ENCODE results near the gene CD36. TPM values are rescaled to one million over a fixed set of nuclear protein-coding genes. Genes with fewer than 3 reads are reported as not detected.
A peak's percentile ranks its signal among the peaks of the same experiment; 100 is the strongest.

CD36 gene
- total and polyA plus RNA-seq, 10 of the 15 experiments (the other 5 are each of a cell fraction or from before 2014, with no cell fraction given): 0.20 to 283 (median 172) TPM

DNA sequence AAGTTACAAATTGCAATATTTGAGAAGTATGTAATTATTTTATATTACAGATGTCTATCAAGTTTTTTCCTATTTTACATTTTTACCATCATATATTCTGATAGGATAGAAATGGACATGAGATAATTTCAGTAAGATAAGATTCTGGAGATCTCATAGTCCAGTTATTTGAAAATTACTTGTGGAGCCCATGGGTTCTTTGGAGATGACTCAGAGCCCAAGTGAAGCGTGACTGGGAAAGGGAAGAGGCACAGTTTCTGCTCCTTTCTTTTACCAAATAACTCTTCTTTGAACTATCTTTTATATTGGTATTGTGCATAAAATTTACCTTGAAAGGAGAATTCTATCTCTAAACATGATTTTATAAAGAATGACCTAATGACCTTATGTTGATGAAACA, 2.4 kb downstream of the CD36 start:
- Histone ChIP-seq H3K9me3 (replicated peaks; ENCODE audit: control insufficient read depth, insufficient read depth, low read length) (no peaks in the 10 kb centered on the region; the same call in 2 of the 3 replicates), H3K36me3 (ENCODE audit: control insufficient read depth in 2 of 2, insufficient read depth in 2 of 2, low read length in 1 of 2) (no peaks in the 10 kb centered on the region), H3K27ac (ENCODE audit: control insufficient read depth, insufficient read depth) (no peak overlapping the region), H2AFZ (ENCODE audit: control insufficient read depth, low read depth, low read length) (no peak overlapping the region), H3K4me2 (ENCODE audit: control insufficient read depth, insufficient read depth) (no peak overlapping the region), H3K79me2 (ENCODE audit: control insufficient read depth, insufficient read depth, low read length) (no peaks in the 10 kb centered on the region), H4K20me1 (ENCODE audit: control insufficient read depth, insufficient read depth) (no peaks in the 10 kb centered on the region), H3K4me3 (no peak overlapping the region), H3K27me3 (replicated peaks in 1 of 2; ENCODE audit: control insufficient read depth in 2 of 2, insufficient read depth in 2 of 2, low read length in 1 of 2) (no peaks in the 10 kb centered on the region), H3K4me1 (ENCODE audit: control insufficient read depth, insufficient read depth, low read length) (peaks cover 3% of the 10 kb centered on the region; the same call in 1 of the 2 replicates), H3K9ac (ENCODE audit: control insufficient read depth, insufficient read depth, low read length) (no peak overlapping the region)
- ChIA-PET SMC1A (ENCODE audit: uncharacterized antibody, unreplicated experiment) (interaction anchor here (1.1 kb wide), 1 partner anchor 10 kb away, joined by 5 read pairs; no protein-coding TSS in a partner anchor), RAD21 (ENCODE audit: unreplicated experiment) (no interaction called here), POLR2A (no interaction called here), CTCF (interaction anchor here (0.9 kb wide), 1 partner anchor 9 kb away, joined by 3 read pairs; no protein-coding TSS in a partner anchor)
- no peak for DNase-seq (ENCODE audit: low read depth, low spot score)
- intact Hi-C loops (cut with micrococcal nuclease; ENCODE audit: unreplicated experiment) (no loop called here), in situ Hi-C loops (cut with MboI) (no loop called here)
- FAIRE-seq: no peak
- TF ChIP-seq BHLHE40 (IDR thresholded peaks at IDR 0.05; ENCODE audit: borderline replicate concordance in 1 of 2, low read depth in 2 of 2, low read length in 1 of 2): no peak
- TF ChIP-seq EED (IDR thresholded peaks at IDR 0.05; ENCODE audit: low read depth): 0 out of 2 replicates have a peak, but pooled peaks have one; percentile 46
- TF ChIP-seq JUNB (IDR thresholded peaks at IDR 0.05): peak; percentile 30; the same call in 1 of the 2 replicates
- 0% methylated on average over 1 of the region's 1 CpG for WGBS (ENCODE audit: insufficient coverage, insufficient replicate concordance, low lambda C conversion rate, missing lambda C conversion rate)
- BruUV-seq (replicated peaks): no TSS peak
- no peak for ATAC-seq

DNA sequence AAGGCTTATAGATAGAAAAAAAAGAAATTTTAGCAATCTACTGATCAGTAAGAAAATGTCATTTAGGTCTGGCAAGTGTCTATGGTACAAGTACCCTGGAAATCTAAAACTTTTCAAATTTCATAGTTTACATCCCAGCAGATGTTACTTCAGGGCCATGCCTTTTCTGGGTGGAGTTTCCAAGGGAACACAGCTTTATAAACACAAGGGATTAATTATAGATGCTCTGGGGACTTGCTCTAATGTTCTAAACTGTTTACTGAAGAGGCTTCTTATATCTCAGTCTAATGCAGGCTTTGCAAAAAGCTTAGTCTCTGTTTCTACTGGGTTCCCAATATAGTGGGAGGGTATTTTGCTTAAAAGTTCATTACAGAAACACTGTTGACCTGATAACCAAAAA, 3.1 kb downstream of the CD36 start:
- H2AFZ ChIP-seq (ENCODE audit: control insufficient read depth, low read depth, low read length): no peak overlapping the region
- ChIA-PET POLR2A (no interaction called here), CTCF (interaction anchor here (0.9 kb wide), 1 partner anchor 9 kb away, joined by 3 read pairs; no protein-coding TSS in a partner anchor), RAD21 (ENCODE audit: unreplicated experiment) (no interaction called here), SMC1A (ENCODE audit: uncharacterized antibody, unreplicated experiment) (interaction anchor here (1.1 kb wide), 1 partner anchor 9 kb away, joined by 5 read pairs; no protein-coding TSS in a partner anchor)
- no peaks in the 10 kb centered on the region for H4K20me1 ChIP-seq (ENCODE audit: control insufficient read depth, insufficient read depth)
- no TSS peak for BruUV-seq (replicated peaks)
- H3K79me2 ChIP-seq (ENCODE audit: control insufficient read depth, insufficient read depth, low read length): no peaks in the 10 kb centered on the region
- H3K27ac ChIP-seq (ENCODE audit: control insufficient read depth, insufficient read depth): no peak overlapping the region
- no peaks in the 10 kb centered on the region for H3K27me3 ChIP-seq (replicated peaks in 1 of 2; ENCODE audit: control insufficient read depth in 2 of 2, insufficient read depth in 2 of 2, low read length in 1 of 2)
- peaks cover 3% of the 10 kb centered on the region; the same call in 1 of the 2 replicates for H3K4me1 ChIP-seq (ENCODE audit: control insufficient read depth, insufficient read depth, low read length)
- H3K9me3 ChIP-seq (replicated peaks; ENCODE audit: control insufficient read depth, insufficient read depth, low read length): no peaks in the 10 kb centered on the region; the same call in 2 of the 3 replicates
- in situ Hi-C loops (cut with MboI) (no loop called here), intact Hi-C loops (cut with micrococcal nuclease; ENCODE audit: unreplicated experiment) (no loop called here)
- no peak for FAIRE-seq
- no peak overlapping the region for H3K4me2 ChIP-seq (ENCODE audit: control insufficient read depth, insufficient read depth)
- ATAC-seq: no peak
- H3K36me3 ChIP-seq (ENCODE audit: control insufficient read depth in 2 of 2, insufficient read depth in 2 of 2, low read length in 1 of 2): no peaks in the 10 kb centered on the region
- no peak overlapping the region for H3K9ac ChIP-seq (ENCODE audit: control insufficient read depth, insufficient read depth, low read length)
- H3K4me3 ChIP-seq: no peak overlapping the region
- no peak for DNase-seq (ENCODE audit: low read depth, low spot score)
- no peak for TF ChIP-seq SREBF2 (IDR thresholded peaks at IDR 0.05; ENCODE audit: low read length)
- no peak for TF ChIP-seq ZSCAN29 (IDR thresholded peaks at IDR 0.05)
- no peak for TF ChIP-seq CBX5 (IDR thresholded peaks at IDR 0.05; ENCODE audit: low read depth)
- TF ChIP-seq RAD21 (IDR thresholded peaks at IDR 0.05; ENCODE audit: insufficient read depth, low read depth, low read length): no peak
- TF ChIP-seq, protein P1, sequence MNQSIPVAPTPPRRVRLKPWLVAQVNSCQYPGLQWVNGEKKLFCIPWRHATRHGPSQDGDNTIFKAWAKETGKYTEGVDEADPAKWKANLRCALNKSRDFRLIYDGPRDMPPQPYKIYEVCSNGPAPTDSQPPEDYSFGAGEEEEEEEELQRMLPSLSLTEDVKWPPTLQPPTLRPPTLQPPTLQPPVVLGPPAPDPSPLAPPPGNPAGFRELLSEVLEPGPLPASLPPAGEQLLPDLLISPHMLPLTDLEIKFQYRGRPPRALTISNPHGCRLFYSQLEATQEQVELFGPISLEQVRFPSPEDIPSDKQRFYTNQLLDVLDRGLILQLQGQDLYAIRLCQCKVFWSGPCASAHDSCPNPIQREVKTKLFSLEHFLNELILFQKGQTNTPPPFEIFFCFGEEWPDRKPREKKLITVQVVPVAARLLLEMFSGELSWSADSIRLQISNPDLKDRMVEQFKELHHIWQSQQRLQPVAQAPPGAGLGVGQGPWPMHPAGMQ (IDR thresholded peaks at IDR 0.05; ENCODE audit: borderline replicate concordance): no peak
- no peak for TF ChIP-seq SREBF1 (IDR thresholded peaks at IDR 0.05; ENCODE audit: low read length)
- no peak for TF ChIP-seq NFYA (IDR thresholded peaks at IDR 0.05; ENCODE audit: borderline replicate concordance, low read depth, low read length)
- no peak for TF ChIP-seq DPF2 (IDR thresholded peaks at IDR 0.05)
- no peak for TF ChIP-seq BCL11A (IDR thresholded peaks at IDR 0.05; ENCODE audit: low read depth, low read length)
- TF ChIP-seq, protein P2, sequence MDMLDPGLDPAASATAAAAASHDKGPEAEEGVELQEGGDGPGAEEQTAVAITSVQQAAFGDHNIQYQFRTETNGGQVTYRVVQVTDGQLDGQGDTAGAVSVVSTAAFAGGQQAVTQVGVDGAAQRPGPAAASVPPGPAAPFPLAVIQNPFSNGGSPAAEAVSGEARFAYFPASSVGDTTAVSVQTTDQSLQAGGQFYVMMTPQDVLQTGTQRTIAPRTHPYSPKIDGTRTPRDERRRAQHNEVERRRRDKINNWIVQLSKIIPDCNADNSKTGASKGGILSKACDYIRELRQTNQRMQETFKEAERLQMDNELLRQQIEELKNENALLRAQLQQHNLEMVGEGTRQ (IDR thresholded peaks at IDR 0.05; ENCODE audit: borderline replicate concordance, low read depth, low read length): no peak
- TF ChIP-seq, protein P3, sequence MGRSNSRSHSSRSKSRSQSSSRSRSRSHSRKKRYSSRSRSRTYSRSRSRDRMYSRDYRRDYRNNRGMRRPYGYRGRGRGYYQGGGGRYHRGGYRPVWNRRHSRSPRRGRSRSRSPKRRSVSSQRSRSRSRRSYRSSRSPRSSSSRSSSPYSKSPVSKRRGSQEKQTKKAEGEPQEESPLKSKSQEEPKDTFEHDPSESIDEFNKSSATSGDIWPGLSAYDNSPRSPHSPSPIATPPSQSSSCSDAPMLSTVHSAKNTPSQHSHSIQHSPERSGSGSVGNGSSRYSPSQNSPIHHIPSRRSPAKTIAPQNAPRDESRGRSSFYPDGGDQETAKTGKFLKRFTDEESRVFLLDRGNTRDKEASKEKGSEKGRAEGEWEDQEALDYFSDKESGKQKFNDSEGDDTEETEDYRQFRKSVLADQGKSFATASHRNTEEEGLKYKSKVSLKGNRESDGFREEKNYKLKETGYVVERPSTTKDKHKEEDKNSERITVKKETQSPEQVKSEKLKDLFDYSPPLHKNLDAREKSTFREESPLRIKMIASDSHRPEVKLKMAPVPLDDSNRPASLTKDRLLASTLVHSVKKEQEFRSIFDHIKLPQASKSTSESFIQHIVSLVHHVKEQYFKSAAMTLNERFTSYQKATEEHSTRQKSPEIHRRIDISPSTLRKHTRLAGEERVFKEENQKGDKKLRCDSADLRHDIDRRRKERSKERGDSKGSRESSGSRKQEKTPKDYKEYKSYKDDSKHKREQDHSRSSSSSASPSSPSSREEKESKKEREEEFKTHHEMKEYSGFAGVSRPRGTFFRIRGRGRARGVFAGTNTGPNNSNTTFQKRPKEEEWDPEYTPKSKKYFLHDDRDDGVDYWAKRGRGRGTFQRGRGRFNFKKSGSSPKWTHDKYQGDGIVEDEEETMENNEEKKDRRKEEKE (IDR thresholded peaks at IDR 0.05): no peak
